Ramos (cell line): ENCODE data around the gene SPC24.
"Not testable (repeated sequence)": the region's sequence is repeated elsewhere in the genome, so short reads cannot be mapped to it uniquely, and the experiment has no call there.

Source experiments
- in situ Hi-C: fragments of 300-500 bp; cut with MboI; formaldehyde crosslinking; loops from one replicate; pipeline ENCODE4 v1.14.3; 2022; ENCODE audit warnings: low sequenced_read_pairs; ENCODE audit not compliant: unreplicated experiment

The SPC24 gene

DNA sequence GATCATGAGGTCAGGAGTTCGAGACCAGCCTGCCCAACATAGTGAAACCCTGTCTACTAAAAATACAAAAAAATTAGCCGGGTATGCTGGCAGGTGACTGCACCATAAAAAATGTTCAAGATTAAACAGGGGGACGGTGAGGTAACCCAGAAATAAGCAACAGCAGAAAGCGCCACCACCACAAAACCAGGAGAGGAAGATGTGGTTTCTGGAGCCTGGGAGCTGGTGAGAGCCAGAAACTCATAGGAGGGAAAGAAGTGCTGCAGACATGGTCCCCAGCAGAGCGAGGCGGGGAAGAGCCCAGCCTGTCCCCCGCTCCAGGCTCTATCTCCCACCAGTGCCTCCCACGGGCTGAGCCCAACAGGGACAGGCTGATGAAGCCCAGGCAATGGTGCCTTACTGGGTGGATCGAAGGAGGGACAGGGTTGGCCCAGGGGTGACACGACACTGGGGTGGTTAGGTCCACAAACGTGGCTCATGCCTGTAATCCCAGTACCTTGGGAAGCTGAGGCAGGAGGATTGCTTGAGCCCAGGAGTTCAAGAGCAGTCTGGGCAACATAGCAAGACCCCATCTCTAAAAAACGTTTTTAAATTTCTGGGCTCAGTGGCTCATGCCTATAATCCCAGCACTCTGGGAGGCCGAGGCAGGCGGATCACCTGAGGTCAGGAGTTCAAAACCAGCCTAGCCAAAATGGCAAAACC is 19.0 kb downstream of the SPC24 start:
- in situ Hi-C loops = no loop called here

DNA sequence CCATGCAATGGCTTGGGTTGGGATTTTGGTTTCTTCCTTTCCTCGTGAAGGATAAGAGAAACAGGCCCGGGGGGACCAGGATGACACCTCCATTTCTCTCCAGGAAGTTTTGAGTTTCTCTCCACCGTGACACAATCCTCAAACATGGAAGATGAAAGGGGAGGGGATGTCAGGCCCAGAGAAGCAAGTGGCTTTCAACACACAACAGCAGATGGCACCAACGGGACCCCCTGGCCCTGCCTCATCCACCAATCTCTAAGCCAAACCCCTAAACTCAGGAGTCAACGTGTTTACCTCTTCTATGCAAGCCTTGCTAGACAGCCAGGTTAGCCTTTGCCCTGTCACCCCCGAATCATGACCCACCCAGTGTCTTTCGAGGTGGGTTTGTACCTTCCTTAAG is 24.1 kb downstream of the SPC24 start:
- in situ Hi-C loops = loop anchor here (5.0 kb wide), 2 partner anchors 71 to 194 kb away; no protein-coding TSS in a partner anchor

DNA sequence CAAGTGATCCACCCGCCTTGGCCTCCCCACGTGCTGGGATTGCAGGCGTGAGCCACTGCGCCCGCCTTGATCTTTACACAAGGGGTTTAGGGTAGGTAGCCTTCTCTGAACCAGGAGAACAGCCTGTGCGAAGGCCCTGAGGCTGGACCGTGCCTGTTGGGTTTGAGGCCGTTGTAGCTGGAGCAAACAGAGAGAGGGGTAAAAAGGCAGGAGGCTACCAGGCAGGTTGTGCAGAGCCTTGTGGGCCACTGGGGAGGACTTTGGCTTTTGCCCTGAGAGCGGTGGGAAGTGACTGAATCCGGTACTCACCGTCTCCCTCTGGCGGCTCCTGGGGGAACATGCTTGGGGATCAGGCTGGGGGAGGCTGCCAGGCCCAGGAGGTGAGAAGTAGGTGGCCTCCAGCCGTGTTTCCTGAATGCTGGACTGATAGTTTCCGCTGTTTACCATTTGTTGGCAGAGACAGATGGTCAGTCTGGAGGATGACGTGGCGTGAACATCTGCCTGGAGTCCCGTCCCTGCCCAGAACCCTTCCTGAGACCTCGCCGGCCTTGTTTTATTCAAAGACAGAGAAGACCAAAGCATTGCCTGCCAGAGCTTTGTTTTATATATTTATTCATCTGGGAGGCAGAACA is 24.6 kb downstream of the SPC24 start:
- in situ Hi-C loops = loop anchor here (5.0 kb wide), 2 partner anchors 71 to 194 kb away; no protein-coding TSS in a partner anchor

DNA sequence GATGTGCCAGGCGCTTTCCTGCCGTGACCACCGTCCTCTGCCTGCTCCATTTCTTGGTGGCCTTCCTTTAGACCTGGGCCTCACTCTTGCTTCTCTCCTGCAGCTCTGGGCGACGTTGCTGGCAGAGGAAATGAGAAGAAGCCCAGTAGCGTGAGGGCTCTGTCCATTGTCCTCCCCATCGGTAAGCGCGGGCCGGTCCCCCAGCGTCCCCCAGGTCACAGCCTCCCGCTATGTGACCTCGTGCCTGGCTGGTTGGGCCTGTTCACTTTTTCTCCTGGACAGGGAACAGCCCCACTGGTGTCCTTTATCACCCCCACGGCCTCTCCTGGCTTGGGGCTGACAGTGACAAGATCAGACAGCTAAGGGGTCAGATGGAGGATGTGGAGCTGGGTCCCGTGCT is 27.7 kb downstream of the SPC24 start:
- in situ Hi-C loops = no loop called here

DNA sequence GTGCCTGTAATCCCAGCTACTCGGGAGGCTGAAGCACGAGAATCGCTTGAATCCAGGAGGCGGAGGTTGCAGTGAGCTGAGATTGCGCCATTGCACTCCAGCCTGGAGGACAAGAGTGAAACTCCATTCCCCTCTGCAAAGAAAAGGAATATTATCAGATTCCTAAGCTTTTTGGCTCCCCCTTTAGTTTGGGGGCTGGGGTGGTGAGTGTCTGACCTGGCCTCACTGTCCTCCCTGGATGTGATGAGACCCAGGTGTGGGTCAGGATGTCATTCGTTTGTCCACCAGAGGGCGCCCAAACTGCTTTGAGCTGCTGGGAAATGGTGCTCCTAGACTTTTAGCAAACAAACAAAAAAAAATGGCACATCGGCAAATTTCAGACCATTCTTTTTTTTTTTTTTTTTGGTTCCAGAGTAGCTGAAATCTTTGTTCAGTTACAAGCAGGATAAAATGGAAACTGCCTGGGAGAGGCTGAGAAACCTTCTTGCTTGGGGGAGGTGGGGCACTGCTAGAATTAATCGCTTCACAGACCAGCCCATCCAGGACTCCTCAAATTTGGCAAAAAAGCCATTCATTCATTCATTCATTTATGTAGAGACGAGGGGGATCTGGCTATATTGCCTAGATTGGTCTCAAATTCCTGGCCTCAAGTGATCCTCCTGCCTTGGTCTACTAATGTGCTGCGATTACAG is 29.4 kb downstream of the SPC24 start:
- in situ Hi-C loops = no loop called here

DNA sequence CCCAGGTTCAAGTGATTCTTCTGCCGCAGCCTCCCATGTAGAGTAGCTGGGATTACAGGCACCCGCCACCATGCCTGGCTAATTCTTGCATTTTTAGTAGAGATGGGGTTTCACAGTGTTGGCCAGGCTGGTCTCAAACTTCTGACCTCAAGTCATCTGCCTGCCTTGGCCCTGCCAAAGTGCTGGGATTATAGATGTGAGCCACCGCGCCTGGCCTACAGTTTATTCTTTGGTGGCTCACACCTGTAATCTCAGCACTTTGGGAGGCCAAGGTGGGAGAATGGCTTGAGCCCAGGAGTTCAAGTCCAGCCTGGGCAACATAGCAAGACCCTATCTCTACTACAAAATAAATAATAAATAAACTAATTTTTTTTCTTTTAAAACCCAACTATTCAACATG is 31.4 kb downstream of the SPC24 start:
- in situ Hi-C loops = not testable (repeated sequence)

DNA sequence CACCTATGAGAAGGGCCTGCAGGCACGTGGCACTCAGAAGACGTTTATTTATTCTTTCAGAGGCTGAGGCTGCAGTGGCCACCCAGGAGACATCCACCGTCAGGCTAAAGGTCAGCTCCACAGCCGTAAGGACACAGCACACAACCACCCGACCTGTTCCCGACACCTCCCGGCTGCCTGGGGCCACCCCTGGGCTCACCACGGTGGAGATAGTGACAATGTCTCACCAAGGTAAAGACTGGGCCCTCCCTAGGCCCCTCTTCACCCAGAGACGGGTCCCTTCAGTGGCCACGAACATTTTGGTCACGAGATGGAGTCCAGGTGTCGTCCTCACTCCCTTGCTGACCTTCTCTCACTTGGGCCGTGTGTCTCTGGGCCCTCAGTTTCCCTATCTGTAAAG is 32.5 kb downstream of the SPC24 start:
- in situ Hi-C loops = no loop called here

DNA sequence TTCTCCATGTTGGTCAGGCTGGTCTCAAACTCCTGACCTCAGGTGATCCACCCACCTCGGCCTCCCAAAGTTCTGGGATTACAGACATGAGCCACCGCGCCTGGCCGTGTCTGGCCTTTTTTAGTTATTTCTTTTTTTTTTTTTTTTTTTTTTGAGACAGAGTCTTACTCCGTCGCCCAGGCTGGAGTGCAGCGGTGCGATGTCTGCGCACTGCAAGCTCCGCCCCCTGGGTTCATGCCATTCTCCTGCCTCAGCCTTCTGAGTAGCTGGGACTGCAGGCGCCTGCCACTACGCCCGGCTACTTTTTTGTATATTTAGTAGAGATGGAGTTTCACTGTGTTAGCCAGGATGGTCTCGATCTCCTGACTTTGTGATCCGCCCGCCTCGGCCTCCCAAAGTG is 33.6 kb downstream of the SPC24 start:
- in situ Hi-C loops = not testable (repeated sequence)

DNA sequence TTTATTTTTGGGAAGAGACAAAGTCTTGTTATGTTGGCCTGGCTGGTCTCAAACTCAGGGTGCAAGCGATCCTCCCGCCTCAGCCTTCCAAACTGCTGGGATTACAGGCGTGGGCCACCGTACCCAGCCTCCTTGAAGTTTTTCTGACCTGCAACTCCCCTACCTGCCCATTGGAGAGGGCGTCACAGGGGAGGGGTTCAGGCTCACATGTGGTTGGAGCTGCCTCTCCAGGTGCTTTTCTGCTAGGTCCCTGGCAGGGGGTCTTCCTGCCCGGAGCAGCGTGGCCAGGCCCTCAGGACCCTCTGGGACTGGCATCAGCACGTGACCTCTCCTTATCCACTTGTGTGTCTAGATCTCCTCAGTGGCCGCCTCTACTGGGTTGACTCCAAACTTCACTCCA is 39.1 kb downstream of the SPC24 start:
- in situ Hi-C loops = no loop called here

DNA sequence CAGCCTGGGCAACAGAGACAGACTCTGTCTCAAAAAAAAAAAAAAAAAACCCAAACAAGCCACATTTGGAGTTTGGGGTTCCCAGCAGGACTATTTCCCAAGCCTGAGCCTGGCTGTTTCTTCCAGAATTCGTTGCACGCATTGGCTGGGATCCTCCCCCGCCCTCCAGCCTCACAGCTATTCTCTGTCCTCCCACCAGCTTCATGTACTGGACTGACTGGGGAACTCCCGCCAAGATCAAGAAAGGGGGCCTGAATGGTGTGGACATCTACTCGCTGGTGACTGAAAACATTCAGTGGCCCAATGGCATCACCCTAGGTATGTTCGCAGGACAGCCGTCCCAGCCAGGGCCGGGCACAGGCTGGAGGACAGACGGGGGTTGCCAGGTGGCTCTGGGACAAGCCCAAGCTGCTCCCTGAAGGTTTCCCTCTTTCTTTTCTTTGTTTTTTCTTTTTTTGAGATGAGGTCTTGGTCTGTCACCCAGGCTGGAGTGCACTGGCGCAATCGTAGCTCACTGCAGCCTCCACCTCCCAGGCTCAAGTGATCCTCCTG is 39.6 kb downstream of the SPC24 start:
- in situ Hi-C loops = no loop called here

DNA sequence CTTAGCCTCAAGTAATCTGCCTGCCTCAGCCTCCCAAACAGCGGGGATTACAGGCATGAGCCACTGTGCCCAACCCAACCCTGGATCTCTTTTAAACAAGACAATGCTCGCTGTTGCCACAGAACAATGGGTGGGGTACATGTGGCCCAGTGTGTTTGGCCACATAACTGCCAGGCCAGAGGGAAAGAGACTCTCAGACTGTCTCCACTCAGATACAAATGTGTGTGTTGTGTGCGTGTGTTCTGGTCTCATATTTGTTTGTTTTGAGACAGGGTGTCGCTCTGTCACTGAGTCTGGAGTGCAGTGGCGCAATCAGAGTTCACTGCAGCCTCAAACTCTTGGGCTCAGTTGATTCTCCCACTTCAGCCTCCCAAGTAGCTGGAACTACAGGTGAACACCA is 40.5 kb downstream of the SPC24 start:
- in situ Hi-C loops = no loop called here

DNA sequence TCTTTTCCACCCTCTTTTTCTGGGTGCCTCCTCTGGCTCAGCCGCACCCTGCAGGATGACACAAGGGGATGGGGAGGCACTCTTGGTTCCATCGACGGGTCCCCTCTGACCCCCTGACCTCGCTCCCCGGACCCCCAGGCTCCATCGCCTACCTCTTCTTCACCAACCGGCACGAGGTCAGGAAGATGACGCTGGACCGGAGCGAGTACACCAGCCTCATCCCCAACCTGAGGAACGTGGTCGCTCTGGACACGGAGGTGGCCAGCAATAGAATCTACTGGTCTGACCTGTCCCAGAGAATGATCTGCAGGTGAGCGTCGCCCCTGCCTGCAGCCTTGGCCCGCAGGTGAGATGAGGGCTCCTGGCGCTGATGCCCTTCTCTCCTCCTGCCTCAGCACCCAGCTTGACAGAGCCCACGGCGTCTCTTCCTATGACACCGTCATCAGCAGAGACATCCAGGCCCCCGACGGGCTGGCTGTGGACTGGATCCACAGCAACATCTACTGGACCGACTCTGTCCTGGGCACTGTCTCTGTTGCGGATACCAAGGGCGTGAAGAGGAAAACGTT is 42.4 kb downstream of the SPC24 start:
- in situ Hi-C loops = no loop called here

DNA sequence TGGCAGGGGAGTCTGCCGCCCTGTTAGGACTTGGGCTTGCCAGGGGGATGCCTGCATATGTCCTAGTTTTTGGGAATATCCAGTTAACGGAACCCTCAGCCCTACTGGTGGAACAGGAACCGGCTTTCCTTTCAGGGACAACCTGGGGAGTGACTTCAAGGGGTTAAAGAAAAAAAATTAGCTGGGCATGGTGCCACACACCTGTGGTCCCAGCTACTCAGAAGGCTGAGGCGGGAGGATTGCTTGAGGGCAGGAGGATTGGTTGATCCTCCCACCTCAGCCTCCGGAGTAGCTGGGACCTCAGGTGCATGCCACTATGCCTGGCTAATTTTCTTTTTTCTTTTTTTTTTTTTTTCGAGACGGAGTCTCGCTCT is 43.8 kb downstream of the SPC24 start:
- in situ Hi-C loops = no loop called here

DNA sequence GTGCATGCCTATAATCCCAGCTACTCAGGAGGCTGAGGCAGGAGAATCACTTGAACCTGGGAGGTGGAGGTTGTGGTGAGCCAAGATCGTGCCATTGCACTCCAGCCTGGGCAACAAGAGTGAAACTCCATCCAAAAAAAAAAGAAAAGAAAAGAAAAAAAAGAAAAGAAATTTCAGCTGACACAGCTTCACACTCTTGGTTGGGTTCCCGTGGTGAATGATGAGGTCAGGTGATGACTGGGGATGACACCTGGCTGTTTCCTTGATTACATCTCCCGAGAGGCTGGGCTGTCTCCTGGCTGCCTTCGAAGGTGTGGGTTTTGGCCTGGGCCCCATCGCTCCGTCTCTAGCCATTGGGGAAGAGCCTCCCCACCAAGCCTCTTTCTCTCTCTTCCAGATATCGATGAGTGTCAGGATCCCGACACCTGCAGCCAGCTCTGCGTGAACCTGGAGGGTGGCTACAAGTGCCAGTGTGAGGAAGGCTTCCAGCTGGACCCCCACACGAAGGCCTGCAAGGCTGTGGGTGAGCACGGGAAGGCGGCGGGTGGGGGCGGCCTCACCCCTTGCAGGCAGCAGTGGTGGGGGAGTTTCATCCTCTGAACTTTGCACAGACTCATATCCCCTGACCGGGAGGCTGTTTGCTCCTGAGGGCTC is 44.3 kb downstream of the SPC24 start:
- in situ Hi-C loops = no loop called here

DNA sequence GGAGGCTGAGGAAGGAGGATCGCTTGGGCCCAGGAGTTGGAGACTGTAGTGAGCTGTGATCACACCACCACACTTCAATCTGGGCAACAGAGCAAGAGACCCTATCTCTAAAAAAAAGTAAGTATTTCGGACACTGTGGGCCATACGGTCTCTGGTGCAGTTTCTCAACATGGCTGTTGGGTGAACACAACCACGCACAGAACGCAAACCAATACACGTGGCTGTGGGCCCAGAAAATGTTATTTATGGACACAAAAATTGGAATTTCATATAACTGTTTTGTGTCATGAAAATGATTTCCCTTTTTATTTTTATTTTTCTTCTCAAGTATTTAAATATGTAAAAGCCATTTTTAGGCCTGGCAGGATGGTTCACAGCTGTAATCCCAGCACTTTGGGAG is 46.8 kb downstream of the SPC24 start:
- in situ Hi-C loops = no loop called here

DNA sequence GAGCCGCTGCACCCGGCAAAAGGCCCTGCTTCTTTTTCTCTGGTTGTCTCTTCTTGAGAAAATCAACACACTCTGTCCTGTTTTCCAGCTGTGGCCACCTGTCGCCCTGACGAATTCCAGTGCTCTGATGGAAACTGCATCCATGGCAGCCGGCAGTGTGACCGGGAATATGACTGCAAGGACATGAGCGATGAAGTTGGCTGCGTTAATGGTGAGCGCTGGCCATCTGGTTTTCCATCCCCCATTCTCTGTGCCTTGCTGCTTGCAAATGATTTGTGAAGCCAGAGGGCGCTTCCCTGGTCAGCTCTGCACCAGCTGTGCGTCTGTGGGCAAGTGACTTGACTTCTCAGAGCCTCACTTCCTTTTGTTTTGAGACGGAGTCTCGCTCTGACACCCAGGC is 49.1 kb downstream of the SPC24 start:
- in situ Hi-C loops = no loop called here

DNA sequence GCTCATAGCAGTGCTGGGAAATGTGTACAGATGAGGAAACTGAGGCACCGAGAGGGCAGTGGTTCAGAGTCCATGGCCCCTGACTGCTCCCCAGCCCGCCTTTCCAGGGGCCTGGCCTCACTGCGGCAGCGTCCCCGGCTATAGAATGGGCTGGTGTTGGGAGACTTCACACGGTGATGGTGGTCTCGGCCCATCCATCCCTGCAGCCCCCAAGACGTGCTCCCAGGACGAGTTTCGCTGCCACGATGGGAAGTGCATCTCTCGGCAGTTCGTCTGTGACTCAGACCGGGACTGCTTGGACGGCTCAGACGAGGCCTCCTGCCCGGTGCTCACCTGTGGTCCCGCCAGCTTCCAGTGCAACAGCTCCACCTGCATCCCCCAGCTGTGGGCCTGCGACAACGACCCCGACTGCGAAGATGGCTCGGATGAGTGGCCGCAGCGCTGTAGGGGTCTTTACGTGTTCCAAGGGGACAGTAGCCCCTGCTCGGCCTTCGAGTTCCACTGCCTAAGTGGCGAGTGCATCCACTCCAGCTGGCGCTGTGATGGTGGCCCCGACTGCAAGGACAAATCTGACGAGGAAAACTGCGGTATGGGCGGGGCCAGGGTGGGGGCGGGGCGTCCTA is 50.5 kb downstream of the SPC24 start:
- in situ Hi-C loops = no loop called here

DNA sequence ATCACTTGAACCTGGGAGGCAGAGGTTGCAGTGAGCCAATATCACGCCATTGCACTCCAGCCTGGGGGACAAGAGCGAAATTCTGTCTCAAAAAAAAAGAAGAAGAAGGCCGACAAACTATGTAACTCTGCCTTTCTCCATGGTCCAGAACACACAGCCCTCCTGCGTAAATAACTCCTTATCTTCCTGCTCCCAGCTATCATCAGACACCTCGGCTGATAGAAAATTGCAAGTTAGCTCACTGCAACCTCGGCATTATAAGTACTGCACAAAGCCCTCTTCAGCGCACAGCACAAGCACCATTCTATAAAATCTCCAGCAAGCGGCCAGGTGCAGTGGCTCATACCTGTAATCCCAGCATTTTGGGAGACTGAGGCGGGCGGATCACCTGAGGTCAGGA is 51.9 kb downstream of the SPC24 start:
- in situ Hi-C loops = not testable (repeated sequence)

DNA sequence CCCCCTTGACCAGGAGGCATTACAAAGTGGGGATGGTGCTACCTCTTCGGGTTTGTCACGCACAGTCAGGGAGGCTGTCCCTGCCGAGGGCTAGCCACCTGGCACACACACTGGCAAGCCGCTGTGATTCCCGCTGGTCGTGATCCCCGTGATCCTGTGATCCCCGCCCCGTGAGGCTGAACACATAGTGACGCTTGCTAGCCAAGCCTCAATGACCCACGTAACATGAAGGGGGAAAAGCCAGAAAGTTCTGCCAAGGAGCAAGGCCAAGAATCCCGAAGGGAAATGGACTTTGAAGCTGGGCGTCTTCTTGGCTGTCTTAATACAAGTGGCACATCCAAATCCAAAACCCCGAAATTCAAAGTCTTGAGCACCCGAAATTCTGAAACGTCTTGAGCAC is 52.6 kb downstream of the SPC24 start:
- in situ Hi-C loops = no loop called here

DNA sequence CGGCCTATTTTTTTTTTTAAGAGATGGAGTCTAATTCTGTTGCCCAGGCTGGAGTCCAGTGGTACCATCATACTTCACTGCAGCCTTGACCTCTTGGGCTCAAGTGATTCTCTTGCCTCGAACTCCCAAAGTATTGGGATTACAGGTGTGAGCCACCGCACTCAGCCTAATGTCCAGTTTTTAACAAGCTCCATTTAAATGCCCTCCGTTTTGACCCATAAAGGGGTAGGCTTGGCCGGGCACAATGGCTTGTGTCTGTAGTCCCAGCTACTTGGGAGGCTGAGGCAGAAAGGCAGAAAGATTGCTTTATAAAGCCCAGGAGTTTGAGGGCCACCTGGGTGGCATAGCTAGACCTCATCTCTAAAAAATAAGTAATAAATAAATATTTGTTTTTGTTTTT is 54.5 kb downstream of the SPC24 start:
- in situ Hi-C loops = no loop called here
